ENCODE data around the gene USP20.

Gene USP20

GRCh38 chr9:129929496-129930125 lies 94.4 kb downstream of the USP20 start:
- no peak for DNase-seq

- no peak for DNase-seq
Measured at GRCh38 chr9:129930743-129931142, 95.5 kb downstream of the USP20 start.
